DMS53 treated with DMSO at 0.1 percent for 48 hours (cell line): ENCODE data around the gene PREX1.
"Not testable (repeated sequence)": the region's sequence is repeated elsewhere in the genome, so short reads cannot be mapped to it uniquely, and the experiment has no call there.

Experiments used
- DNase-seq: peaks from one replicate; lab custom pipeline; 2025; ENCODE audit not compliant: unreplicated experiment; lab: John Stamatoyannopoulos, UW

PREX1 gene

DNA sequence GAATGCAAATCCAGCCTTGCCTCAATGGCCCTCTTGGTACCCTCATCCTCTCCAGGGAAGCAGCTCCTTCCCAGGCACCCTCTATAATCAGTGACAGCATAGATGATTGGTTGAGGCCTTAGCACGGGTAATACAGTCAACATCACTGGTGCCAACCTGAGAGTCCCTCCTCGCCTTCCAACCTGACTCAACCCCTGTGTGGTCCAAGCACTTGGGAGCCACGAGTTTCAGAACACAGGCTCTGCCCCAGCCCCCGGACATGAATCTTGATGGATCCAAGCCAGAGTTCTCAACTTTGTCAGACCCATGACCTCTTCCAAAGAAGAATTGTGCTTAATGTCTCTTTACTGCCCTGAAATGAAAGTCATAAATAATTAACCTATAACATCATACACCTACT lies 213.9 kb downstream of the PREX1 start:
- DNase-seq: no peak

DNA sequence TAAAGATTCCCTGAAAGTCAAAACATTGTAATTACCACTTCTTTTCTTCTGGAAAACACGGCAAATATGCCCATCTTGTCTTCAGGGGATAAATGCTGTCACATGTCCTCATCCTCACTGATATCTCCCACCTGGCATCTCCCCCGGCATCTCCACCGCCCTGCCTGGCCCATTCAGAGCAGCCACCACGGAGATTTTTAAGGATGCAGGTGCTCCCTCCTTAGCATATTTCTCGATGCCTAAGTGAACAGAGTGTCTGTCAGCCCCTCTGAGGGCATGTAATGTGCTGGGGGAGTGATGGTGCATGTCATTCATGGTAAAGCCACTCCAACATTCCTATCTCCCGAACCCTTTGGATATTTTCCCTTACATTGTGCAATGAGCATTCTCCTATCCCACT lies 215.5 kb downstream of the PREX1 start:
- no peak for DNase-seq

GRCh38 chr20:48610996-48611395 lies 216.8 kb downstream of the PREX1 start:
- DNase-seq: no peak

- no peak for DNase-seq
Observed at GRCh38 chr20:48609491-48609978, 218.3 kb downstream of the PREX1 start.

- DNase-seq: no peak
Observed at GRCh38 chr20:48608756-48609155, 219.0 kb downstream of the PREX1 start.

DNA sequence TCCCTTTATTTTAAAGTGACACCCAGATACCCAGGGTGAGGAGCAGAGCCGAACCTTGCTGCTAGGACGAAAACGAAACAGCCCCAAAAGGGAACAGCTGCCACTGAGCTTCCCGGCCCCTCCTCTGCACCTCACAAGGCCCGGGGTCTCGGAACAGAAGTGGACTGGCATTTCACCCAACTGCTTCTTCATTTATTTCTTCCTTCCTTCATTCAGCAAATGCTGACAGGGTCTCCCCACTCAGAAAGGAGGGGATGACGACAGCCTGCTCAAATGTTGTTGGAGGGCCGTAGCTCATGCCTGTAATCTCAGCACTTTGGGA lies 220.3 kb downstream of the PREX1 start:
- DNase-seq: no peak

GRCh38 chr20:48606841-48607543 lies 220.8 kb downstream of the PREX1 start:
- DNase-seq: no peak

DNA sequence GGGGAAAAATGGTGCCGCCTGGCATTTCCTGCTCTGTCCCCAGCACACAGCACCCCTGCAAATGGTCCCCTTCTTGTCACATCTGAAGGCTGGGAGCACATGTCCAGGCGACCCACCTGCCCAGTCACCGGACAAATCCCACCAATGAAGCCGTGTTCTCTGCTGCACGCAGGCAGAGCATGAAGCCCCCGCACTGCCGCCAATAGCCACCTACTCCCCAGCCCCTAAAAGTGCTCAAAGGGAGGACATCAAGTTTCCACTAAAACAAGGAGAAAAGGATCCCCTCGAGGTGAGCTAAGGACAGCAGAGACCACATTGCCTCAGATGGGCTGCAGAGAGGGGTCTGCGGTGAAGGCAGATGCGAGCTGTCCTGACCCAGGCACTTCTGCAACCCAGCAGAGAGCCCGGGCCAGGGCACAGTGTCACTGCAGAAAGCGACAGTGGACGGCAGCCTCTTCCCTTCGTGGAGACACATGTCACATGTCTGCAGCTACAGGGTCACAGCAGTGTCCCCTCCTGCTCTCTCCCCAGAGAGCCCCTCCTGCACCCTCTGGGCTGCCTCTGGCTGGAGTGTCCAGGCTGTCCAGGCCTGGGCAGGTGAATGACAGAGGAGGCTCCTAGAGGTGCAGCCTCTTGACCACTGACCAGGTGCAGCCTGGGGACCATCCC lies 221.5 kb downstream of the PREX1 start:
- DNase-seq: no peak

DNA sequence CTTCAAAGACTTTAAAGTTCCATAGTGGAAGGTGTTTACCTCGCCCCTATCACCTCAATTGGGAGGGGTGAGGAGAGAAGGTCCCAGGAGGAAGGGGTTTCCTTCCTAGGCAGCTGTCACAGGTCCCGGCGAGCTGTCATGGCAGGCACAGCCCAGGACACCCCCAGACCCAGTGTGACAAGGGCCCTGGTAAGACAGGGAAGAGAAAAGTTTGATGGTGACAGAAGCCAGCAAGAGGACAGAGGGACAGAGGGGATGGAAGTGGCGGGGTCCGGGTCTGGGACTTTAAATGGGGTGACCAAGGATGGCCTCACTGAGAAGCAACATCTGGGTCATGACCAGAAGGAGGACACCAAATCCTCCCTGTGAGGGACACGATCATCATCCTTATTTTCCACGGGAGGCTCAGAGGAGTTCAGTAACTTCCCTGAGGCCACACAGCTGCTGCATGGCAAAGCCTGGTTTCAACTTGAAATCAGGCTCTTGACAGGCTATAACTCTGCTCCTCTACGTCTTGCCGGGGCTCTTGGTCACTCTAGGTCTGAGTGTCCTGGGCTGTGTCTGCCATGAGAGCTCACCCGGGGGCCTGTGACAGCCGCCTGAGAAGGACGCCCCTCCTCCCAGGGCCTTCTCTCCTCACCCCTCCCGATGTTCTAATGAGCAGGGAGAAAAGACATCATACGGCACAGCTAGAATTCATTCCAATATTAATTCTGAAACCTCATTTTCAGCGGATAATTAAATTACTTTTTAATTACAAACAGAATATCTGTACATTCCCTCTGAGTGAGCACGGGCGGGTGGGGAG lies 222.2 kb downstream of the PREX1 start:
- DNase-seq: no peak

GRCh38 chr20:48604936-48605335 lies 222.9 kb downstream of the PREX1 start:
- DNase-seq: no peak

- DNase-seq: no peak
Observed at GRCh38 chr20:48604426-48604825, 223.4 kb downstream of the PREX1 start.

- DNase-seq: no peak
Observed at GRCh38 chr20:48603819-48604405, 223.9 kb downstream of the PREX1 start.

GRCh38 chr20:48603116-48603818 lies 224.5 kb downstream of the PREX1 start:
- DNase-seq: no peak

DNA sequence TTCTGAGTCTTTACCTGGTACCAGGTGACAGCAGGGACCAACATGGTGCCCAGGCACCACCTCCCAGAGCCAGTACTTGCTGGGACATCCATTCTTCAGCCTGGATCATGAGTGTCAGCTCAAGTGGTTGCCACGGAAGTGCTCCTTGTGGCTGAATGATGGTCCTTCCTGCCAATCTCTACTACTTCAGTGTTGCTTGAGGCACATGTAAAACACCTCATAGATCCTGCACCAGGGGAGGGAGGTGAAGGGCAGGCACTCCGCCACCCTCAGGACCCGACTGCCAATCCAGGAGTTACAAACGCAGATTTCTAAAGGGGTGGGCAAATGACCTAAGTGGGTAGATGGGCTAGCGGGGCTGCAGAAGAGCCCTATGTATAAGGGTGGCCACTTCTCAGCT lies 226.0 kb downstream of the PREX1 start:
- no peak for DNase-seq

DNA sequence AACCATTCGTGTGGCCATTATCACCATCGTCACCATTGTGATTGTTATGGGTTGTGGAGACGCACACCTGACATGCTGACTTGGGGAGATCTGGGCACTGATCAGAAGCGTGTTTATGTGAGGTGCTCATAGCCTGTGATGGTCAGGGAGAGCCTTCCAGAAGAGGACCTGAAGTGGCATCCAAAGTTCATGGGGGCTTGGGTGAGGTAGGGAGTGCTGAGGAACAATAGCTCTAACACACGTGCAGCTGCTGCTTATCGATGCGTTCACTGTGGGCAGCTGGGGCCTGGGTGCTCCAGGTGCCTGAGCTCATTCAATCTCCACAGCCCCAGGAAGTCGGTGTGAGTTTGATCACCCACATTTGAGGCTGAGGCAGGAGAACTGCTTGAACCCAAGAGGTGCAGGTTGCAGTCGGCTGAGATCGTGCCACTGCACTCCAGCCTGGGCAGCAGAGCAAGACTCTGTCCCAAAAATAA lies 227.3 kb downstream of the PREX1 start:
- DNase-seq: no peak

GRCh38 chr20:48599748-48600469 lies 227.9 kb downstream of the PREX1 start:
- DNase-seq: no peak

DNA sequence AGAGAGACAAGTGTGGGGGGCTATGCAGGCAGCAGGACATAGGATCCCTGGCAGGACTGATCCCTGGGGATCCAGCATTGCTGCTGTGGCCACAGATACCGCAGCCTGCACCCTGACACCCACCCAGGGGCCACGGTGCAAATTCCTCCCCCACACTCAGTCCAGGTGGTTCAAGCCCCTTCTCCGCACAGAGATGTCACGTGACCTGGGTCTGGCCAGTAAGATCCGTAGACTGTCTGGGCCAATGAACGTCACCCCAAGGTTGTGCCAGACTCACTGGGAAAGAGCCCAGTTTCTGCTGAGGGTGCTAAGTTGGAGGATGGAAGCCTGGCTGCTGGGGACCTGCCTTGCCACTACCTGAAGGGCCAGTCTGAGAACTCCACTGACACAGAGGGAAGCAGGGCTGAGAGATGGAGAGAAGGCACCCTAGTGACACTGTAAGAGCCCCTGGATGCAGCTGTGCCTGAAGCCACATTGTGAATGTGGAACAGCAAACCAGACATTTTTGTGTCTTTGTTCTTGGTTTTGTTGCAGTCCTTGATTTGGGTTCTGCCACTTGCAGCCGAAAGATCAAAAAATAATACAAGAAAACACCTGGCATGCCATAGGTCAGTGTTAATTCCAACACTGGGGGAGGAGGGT lies 228.6 kb downstream of the PREX1 start:
- DNase-seq: no peak

- not testable (repeated sequence) for DNase-seq
Observed at GRCh38 chr20:48598303-48598941, 229.4 kb downstream of the PREX1 start.
